Loucy (cell line): ENCODE results near the gene DIPK1B.

Experiments
- CTCF ChIP-seq: fragments of 200-600 bp; sonication (generic); conservative IDR thresholded peaks from 2 replicates; pipeline ENCODE4 v1.5.1; 2014; ENCODE audit warnings: mild to moderate bottlenecking, antibody characterized with exemption, low read length
- EZH2phosphoT487 ChIP-seq: fragments of 200-600 bp; IDR thresholded peaks from 2 replicates; pipeline ENCODE4 v1.6.1; 2018; ENCODE audit warnings: antibody characterized with exemption, mild to moderate bottlenecking, moderate library complexity, borderline replicate concordance

GRCh38 chr9:136710543-136710942 is 1.8 kb upstream of the DIPK1B start:
- TF ChIP-seq CTCF (no peak), EZH2phosphoT487 (no peak)
